Common myeloid progenitor, CD34-positive (primary cell): ENCODE results near the gene SCRN1.

Source experiments
- CTCF ChIA-PET: fragments of 350-600 bp; sonication (Branson Sonifier 250); formaldehyde crosslinking; loops from one replicate; lab custom pipeline; 2021; ENCODE audit warnings: antibody characterized with exemption; lab: Charles Lee
- POLR2A ChIA-PET: fragments of 350-600 bp; sonication (Branson Sonifier 250); formaldehyde crosslinking; loops from one replicate; lab custom pipeline; 2021; ENCODE audit warnings: antibody characterized with exemption; lab: Charles Lee
- DNase-seq, 3 donors: peaks; one replicate each; pipeline versions ENCODE4 v3.0.0 to v3.0.0-alpha.2; 2013
- H3K27ac ChIP-seq, 2 experiments: 1 replicate in 1 of 2; 2 replicates in 1 of 2; pipeline ENCODE4 v1.7.0; 2013; ENCODE audit warnings: inconsistent platforms in 2 of 2, low read length in 2 of 2, mild to moderate bottlenecking in 2 of 2, low read depth in 1 of 2, moderate library complexity in 1 of 2; ENCODE audit not compliant: severe bottlenecking in 2 of 2, insufficient read depth in 1 of 2, poor library complexity in 1 of 2
- H3K27me3 ChIP-seq, 5 experiments: replicated peaks in 2 of 5; 1 replicate in 3 of 5; 2 replicates in 2 of 5; pipeline versions ENCODE4 v1.6.1 to v1.7.0; 2013; ENCODE audit warnings: low read length in 4 of 5, mild to moderate bottlenecking in 2 of 5, moderate library complexity in 2 of 5, inconsistent platforms in 1 of 5; ENCODE audit not compliant: insufficient read depth in 5 of 5, control insufficient read depth in 4 of 5
- H3K36me3 ChIP-seq, 4 experiments: 1 replicate in 2 of 4; 2 replicates in 2 of 4; pipeline versions ENCODE4 v1.6.1 to v1.7.0; 2013; ENCODE audit warnings: low read length in 3 of 4, control low read depth in 1 of 4, mild to moderate bottlenecking in 1 of 4; ENCODE audit not compliant: control insufficient read depth in 4 of 4, insufficient read depth in 4 of 4
- H3K4me1 ChIP-seq, 4 experiments: 1 replicate in 3 of 4; 2 replicates in 1 of 4; pipeline versions ENCODE4 v1.6.1 to v1.7.1; 2013; ENCODE audit warnings: low read length in 3 of 4, mild to moderate bottlenecking in 3 of 4, control low read depth in 1 of 4, inconsistent platforms in 1 of 4, moderate library complexity in 1 of 4; ENCODE audit not compliant: control insufficient read depth in 4 of 4, insufficient read depth in 4 of 4; ENCODE audit errors: control extremely low read depth in 1 of 4
- H3K4me3 ChIP-seq, 7 experiments: 1 replicate in 4 of 7; 2 replicates in 3 of 7; pipeline versions ENCODE4 v1.5.1 to v1.7.0; 2013; ENCODE audit warnings: mild to moderate bottlenecking in 7 of 7, low read length in 6 of 7, moderate library complexity in 6 of 7, inconsistent platforms in 2 of 7, low read depth in 2 of 7, control low read depth in 1 of 7; ENCODE audit not compliant: insufficient read depth in 4 of 7, control insufficient read depth in 1 of 7; ENCODE audit errors: extremely low read depth in 1 of 7
- H3K9me3 ChIP-seq, 5 experiments: 1 replicate in 4 of 5; 2 replicates in 1 of 5; pipeline versions ENCODE4 v1.6.1 to v1.7.1; 2013; ENCODE audit warnings: low read length in 4 of 5, mild to moderate bottlenecking in 2 of 5, inconsistent platforms in 1 of 5, low read depth in 1 of 5, moderate library complexity in 1 of 5; ENCODE audit not compliant: control insufficient read depth in 4 of 5, insufficient read depth in 2 of 5; ENCODE audit errors: control extremely low read depth in 1 of 5
- WGBS: methylation state at CpG from one replicate; pipeline ENCODE4 v1.1.5; 2013; ENCODE audit not compliant: insufficient coverage; 5-methylcytosine and 5-hydroxymethylcytosine counted together

The SCRN1 gene

GRCh38 chr7:29883462-29884398 is 105.9 kb downstream of the SCRN1 start:
- 39% methylated on average over 12 of the region's 46 CpGs for WGBS
- Histone ChIP-seq H3K4me3 (peak overlapping the region in 5 of 7 experiments; percentile 34 to 71 (median 50)), H3K4me1 (peaks cover 0 to 6% (median 3%) of the 10 kb centered on the region in 4 experiments), H3K27me3 (peaks cover 0 to 4% (median 0%) of the 10 kb centered on the region in 5 experiments), H3K27ac (no peak overlapping the region), H3K9me3 (no peaks in the 10 kb centered on the region), H3K36me3 (no peaks in the 10 kb centered on the region)
- ChIA-PET CTCF (no interaction called here), POLR2A (interaction anchor here (0.6 kb wide), 1 partner anchor 1070 kb away, joined by 3 read pairs; no protein-coding TSS in a partner anchor)
- DNase-seq = no peak

GRCh38 chr7:29882481-29882880 is 107.1 kb downstream of the SCRN1 start:
- Histone ChIP-seq H3K36me3 (no peaks in the 10 kb centered on the region), H3K4me3 (no peak overlapping the region), H3K4me1 (peaks cover 0 to 11% (median 7%) of the 10 kb centered on the region in 4 experiments), H3K27me3 (peaks cover 0 to 4% (median 0%) of the 10 kb centered on the region in 5 experiments), H3K9me3 (no peaks in the 10 kb centered on the region), H3K27ac (no peak overlapping the region)
- DNase-seq = no peak
- WGBS = no CpG with 5 or more reads among the region's 1 CpG
- CTCF ChIA-PET = interaction anchor here (1.6 to 2.1 kb wide), 3 partner anchors 9 to 39 kb away, joined by 5 to 10 read pairs (median 5); no protein-coding TSS in a partner anchor
- POLR2A ChIA-PET = no interaction called here

- CTCF ChIA-PET = interaction anchor here (0.7 to 2.1 kb wide), 5 partner anchors 8 to 134 kb away, joined by 3 to 10 read pairs (median 5); no protein-coding TSS in a partner anchor
Observed at GRCh38 chr7:29881724-29882123, 107.9 kb downstream of the SCRN1 start.

GRCh38 chr7:29879609-29880008 is 110.0 kb downstream of the SCRN1 start:
- no peak for DNase-seq
- POLR2A ChIA-PET = no interaction called here
- Histone ChIP-seq H3K27ac (no peak overlapping the region), H3K4me3 (no peak overlapping the region), H3K9me3 (no peaks in the 10 kb centered on the region), H3K36me3 (no peaks in the 10 kb centered on the region), H3K27me3 (peaks cover 0 to 4% (median 0%) of the 10 kb centered on the region in 5 experiments), H3K4me1 (peaks cover 0 to 11% (median 7%) of the 10 kb centered on the region in 4 experiments)
- WGBS = 80% methylated on average over 1 of the region's 2 CpGs
- CTCF ChIA-PET = interaction anchor here (0.8 to 10.5 kb wide), 6 partner anchors 21 to 182 kb away, joined by 3 to 119 read pairs (median 6); no protein-coding TSS in a partner anchor

More at GRCh38 chr7:29881724-29882123, 107.9 kb downstream of the SCRN1 start:
- Histone ChIP-seq H3K27ac (no peak overlapping the region), H3K36me3 (no peaks in the 10 kb centered on the region), H3K9me3 (no peaks in the 10 kb centered on the region), H3K27me3 (peaks cover 0 to 4% (median 0%) of the 10 kb centered on the region in 5 experiments), H3K4me1 (peaks cover 0 to 11% (median 7%) of the 10 kb centered on the region in 4 experiments), H3K4me3 (no peak overlapping the region)
- no peak for DNase-seq
- POLR2A ChIA-PET = no interaction called here
- WGBS = 89% methylated on average over 4 of the region's 7 CpGs

GRCh38 chr7:29878081-29878688 is 111.4 kb downstream of the SCRN1 start:
- POLR2A ChIA-PET = interaction anchor here (1.0 kb wide), 1 partner anchor 43 kb away, joined by 3 read pairs; no protein-coding TSS in a partner anchor
- Histone ChIP-seq H3K36me3 (no peaks in the 10 kb centered on the region), H3K27me3 (peaks cover 0 to 1% (median 0%) of the 10 kb centered on the region in 5 experiments), H3K4me1 (peaks cover 0 to 5% (median 4%) of the 10 kb centered on the region in 4 experiments), H3K9me3 (no peaks in the 10 kb centered on the region), H3K4me3 (peak overlapping the region in 1 of 7 experiments; percentile 1), H3K27ac (no peak overlapping the region)
- whole genome bisulfite sequencing = 19% methylated on average over 4 of the region's 5 CpGs
- CTCF ChIA-PET = interaction anchor here (0.7 to 10.5 kb wide), 11 partner anchors 18 to 255 kb away, joined by 3 to 119 read pairs (median 4); no protein-coding TSS in a partner anchor
- peak; percentile 62 to 79 (median 74) for DNase-seq

GRCh38 chr7:29877196-29877595 is 112.4 kb downstream of the SCRN1 start:
- Histone ChIP-seq H3K27me3 (peaks cover 0 to 1% (median 0%) of the 10 kb centered on the region in 5 experiments), H3K36me3 (no peaks in the 10 kb centered on the region), H3K4me3 (no peak overlapping the region), H3K27ac (no peak overlapping the region), H3K4me1 (peaks cover 0 to 6% (median 5%) of the 10 kb centered on the region in 4 experiments), H3K9me3 (no peaks in the 10 kb centered on the region)
- 78% methylated on average over 3 of the region's 3 CpGs for WGBS
- CTCF ChIA-PET = interaction anchor here (1.1 to 10.5 kb wide), 4 partner anchors 17 to 197 kb away, joined by 3 to 119 read pairs (median 7); no protein-coding TSS in a partner anchor
- POLR2A ChIA-PET = no interaction called here
- peak in 1 of 3 donors; percentile 39 for DNase-seq
